Liver (tissue), 3 donors: ENCODE measurements around the gene UHRF2.

Experiments
- FOXA1 ChIP-seq: IDR thresholded peaks from 2 replicates; pipeline ENCODE4 v1.6.1; 2016; ENCODE audit warnings: antibody characterized with exemption
- JUND ChIP-seq, 2 donors: IDR thresholded peaks; 2 replicates each; pipeline ENCODE4 v1.6.1; 2016; ENCODE audit warnings: antibody characterized with exemption in 2 of 2
- RAD21 ChIP-seq, 2 donors: IDR thresholded peaks; 2 replicates each; pipeline ENCODE4 v1.6.1; 2016; ENCODE audit warnings: antibody characterized with exemption in 2 of 2, mild to moderate bottlenecking in 2 of 2
- SP1 ChIP-seq: IDR thresholded peaks from 2 replicates; pipeline ENCODE4 v1.6.1; 2018; ENCODE audit warnings: antibody characterized with exemption, mild to moderate bottlenecking
- TAF1 ChIP-seq: conservative IDR thresholded peaks from 2 replicates; pipeline ENCODE4 v1.6.1; 2016; ENCODE audit warnings: antibody characterized with exemption, mild to moderate bottlenecking
- TF ChIP-seq, protein P1 (sequence below): fragments of 150-350 bp; IDR thresholded peaks from 2 replicates; pipeline ENCODE4 v1.5.1; 2017; ENCODE audit warnings: improper control_type of control experiment, low read depth, low read length; ENCODE audit not compliant: missing input control
- TF ChIP-seq, protein P2 (sequence below): IDR thresholded peaks from 2 replicates; pipeline ENCODE4 v1.6.1; 2016; ENCODE audit warnings: antibody characterized with exemption
- TF ChIP-seq, protein P3 (sequence below): IDR thresholded peaks from 2 replicates; pipeline ENCODE4 v1.6.1; 2016; ENCODE audit warnings: antibody characterized with exemption
- TF ChIP-seq, protein P4 (sequence below): IDR thresholded peaks from 2 replicates; pipeline ENCODE4 v1.6.1; 2016; ENCODE audit warnings: antibody characterized with exemption, mild to moderate bottlenecking
- TF ChIP-seq, protein P5 (sequence below): IDR thresholded peaks from 2 replicates; pipeline ENCODE4 v1.6.1; 2016; ENCODE audit warnings: antibody characterized with exemption
- donor health status: healthy.
- donor health status: healthy.

DNA sequence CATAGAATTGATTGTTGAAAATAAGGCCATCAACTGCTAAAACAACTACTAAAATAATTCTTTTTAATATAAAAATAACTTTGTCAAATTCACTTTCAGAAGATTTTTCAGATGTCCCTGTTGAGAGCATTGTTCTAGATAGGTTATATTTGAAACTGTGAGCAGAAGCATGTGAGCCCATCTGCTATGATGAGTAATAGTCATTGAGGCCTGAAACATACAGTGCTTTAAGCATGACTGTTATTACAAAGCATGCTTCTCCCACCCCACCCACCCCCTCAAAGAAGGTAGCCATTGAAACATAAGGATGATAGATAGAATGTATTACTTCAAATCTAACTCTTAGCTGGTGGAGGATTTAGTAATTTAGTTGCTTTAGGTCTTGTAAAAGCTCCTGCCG is 86.0 kb downstream of the UHRF2 start:
- TF ChIP-seq, protein P1, sequence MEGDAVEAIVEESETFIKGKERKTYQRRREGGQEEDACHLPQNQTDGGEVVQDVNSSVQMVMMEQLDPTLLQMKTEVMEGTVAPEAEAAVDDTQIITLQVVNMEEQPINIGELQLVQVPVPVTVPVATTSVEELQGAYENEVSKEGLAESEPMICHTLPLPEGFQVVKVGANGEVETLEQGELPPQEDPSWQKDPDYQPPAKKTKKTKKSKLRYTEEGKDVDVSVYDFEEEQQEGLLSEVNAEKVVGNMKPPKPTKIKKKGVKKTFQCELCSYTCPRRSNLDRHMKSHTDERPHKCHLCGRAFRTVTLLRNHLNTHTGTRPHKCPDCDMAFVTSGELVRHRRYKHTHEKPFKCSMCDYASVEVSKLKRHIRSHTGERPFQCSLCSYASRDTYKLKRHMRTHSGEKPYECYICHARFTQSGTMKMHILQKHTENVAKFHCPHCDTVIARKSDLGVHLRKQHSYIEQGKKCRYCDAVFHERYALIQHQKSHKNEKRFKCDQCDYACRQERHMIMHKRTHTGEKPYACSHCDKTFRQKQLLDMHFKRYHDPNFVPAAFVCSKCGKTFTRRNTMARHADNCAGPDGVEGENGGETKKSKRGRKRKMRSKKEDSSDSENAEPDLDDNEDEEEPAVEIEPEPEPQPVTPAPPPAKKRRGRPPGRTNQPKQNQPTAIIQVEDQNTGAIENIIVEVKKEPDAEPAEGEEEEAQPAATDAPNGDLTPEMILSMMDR, result no peak
- TF ChIP-seq JUND (IDR thresholded peaks at IDR 0.05) (no peak), SP1 (no peak), TAF1 (no peak), FOXA1 (no peak), RAD21 (IDR thresholded peaks at IDR 0.05) (no peak)
- TF ChIP-seq, protein P2, sequence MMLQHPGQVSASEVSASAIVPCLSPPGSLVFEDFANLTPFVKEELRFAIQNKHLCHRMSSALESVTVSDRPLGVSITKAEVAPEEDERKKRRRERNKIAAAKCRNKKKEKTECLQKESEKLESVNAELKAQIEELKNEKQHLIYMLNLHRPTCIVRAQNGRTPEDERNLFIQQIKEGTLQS, result no peak
- TF ChIP-seq, protein P3, sequence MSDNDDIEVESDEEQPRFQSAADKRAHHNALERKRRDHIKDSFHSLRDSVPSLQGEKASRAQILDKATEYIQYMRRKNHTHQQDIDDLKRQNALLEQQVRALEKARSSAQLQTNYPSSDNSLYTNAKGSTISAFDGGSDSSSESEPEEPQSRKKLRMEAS, result no peak
- TF ChIP-seq, protein P4, sequence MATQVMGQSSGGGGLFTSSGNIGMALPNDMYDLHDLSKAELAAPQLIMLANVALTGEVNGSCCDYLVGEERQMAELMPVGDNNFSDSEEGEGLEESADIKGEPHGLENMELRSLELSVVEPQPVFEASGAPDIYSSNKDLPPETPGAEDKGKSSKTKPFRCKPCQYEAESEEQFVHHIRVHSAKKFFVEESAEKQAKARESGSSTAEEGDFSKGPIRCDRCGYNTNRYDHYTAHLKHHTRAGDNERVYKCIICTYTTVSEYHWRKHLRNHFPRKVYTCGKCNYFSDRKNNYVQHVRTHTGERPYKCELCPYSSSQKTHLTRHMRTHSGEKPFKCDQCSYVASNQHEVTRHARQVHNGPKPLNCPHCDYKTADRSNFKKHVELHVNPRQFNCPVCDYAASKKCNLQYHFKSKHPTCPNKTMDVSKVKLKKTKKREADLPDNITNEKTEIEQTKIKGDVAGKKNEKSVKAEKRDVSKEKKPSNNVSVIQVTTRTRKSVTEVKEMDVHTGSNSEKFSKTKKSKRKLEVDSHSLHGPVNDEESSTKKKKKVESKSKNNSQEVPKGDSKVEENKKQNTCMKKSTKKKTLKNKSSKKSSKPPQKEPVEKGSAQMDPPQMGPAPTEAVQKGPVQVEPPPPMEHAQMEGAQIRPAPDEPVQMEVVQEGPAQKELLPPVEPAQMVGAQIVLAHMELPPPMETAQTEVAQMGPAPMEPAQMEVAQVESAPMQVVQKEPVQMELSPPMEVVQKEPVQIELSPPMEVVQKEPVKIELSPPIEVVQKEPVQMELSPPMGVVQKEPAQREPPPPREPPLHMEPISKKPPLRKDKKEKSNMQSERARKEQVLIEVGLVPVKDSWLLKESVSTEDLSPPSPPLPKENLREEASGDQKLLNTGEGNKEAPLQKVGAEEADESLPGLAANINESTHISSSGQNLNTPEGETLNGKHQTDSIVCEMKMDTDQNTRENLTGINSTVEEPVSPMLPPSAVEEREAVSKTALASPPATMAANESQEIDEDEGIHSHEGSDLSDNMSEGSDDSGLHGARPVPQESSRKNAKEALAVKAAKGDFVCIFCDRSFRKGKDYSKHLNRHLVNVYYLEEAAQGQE, result no peak
- TF ChIP-seq, protein P5, sequence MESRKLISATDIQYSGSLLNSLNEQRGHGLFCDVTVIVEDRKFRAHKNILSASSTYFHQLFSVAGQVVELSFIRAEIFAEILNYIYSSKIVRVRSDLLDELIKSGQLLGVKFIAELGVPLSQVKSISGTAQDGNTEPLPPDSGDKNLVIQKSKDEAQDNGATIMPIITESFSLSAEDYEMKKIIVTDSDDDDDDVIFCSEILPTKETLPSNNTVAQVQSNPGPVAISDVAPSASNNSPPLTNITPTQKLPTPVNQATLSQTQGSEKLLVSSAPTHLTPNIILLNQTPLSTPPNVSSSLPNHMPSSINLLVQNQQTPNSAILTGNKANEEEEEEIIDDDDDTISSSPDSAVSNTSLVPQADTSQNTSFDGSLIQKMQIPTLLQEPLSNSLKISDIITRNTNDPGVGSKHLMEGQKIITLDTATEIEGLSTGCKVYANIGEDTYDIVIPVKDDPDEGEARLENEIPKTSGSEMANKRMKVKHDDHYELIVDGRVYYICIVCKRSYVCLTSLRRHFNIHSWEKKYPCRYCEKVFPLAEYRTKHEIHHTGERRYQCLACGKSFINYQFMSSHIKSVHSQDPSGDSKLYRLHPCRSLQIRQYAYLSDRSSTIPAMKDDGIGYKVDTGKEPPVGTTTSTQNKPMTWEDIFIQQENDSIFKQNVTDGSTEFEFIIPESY, result no peak
